Fibroblast of mammary gland (primary cell): Measurements from ENCODE around the gene TUBB.

Experiments
- DNase-seq: peaks from one replicate; pipeline ENCODE4 v3.0.0-alpha.2; 2010; ENCODE audit warnings: low read depth
- H3K4me3 ChIP-seq: 2 replicates; pipeline ENCODE4 v1.5.1; 2011; ENCODE audit warnings: low read depth, mild to moderate bottlenecking, low read length, moderate library complexity; ENCODE audit not compliant: control insufficient read depth
- CTCF ChIP-seq: conservative IDR thresholded peaks from 2 replicates; pipeline ENCODE4 v1.5.1; 2011; ENCODE audit warnings: low read depth, low read length, inconsistent platforms; ENCODE audit not compliant: control insufficient read depth, insufficient read depth

The TUBB gene

DNA sequence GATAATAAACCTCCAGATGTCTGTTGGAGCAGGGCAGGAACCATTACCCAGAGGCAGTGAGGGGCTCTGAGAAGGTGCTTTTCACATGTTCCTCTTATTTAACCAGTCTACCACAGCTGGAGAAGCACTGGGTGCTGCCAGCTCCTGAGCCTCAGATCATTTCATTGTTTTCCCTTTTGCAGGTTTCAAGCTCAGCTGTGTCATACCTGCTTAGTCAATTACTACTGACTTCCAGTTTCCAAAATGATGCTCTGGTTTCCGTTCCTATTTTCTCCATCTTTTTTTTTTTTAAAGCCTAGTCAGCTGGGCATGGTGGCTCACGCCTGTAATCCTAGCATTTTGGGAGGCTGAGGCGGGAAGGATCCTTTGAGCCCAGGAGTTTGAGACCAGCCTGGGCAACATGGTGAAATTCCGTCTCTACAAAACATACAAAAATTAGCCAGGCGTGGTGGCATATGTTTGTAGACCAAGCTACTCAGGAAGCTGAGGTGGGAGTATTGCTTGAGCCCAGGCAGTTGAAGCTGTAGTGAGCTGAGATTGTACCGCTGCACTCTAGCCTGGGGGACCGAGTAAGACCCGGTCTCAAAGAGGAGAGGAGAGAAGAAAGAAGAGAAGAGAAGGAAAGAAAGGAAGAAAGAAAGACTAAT is 15.6 kb downstream of the TUBB start:
- no peak overlapping the region for H3K4me3 ChIP-seq
- TF ChIP-seq CTCF: no peak
- no peak for DNase-seq

GRCh38 chr6:30738532-30738931 is 18.4 kb downstream of the TUBB start:
- TF ChIP-seq CTCF: no peak
- no peak overlapping the region for H3K4me3 ChIP-seq
- DNase-seq: no peak

GRCh38 chr6:30740540-30740870 is 20.4 kb downstream of the TUBB start:
- H3K4me3 ChIP-seq: no peak overlapping the region
- TF ChIP-seq CTCF: no peak
- DNase-seq: no peak

GRCh38 chr6:30741063-30741779 is 21.1 kb downstream of the TUBB start:
- no peak for TF ChIP-seq CTCF
- H3K4me3 ChIP-seq: peak overlapping the region; percentile 94
- no peak for DNase-seq

DNA sequence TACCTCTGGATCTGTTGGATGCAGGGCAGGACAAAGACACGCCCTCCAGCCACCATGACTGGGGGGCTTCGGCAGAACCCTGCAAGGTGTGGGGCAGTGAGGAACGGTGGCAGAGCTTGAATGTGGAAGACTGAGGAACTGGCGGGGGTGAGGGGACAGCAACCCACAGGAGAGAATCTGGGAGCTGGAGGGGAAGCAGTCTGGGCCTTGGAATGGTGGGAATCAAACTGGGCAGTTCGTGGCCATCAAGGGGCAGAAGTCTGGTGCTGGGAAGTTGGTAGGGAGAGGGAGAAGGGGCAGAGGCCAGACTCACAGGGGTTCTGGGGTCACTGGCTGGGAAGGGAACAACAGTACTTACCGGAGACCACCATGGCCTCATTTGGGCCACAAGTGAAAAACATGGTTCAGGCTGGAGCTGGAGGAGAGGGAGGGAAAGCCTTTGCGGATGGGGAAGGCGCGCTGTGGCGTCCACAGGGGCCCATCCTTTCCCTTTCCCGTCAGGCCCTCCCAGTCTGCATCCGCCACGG is 21.7 kb downstream of the TUBB start:
- peak overlapping the region; percentile 94 for H3K4me3 ChIP-seq
- no peak for TF ChIP-seq CTCF
- no peak for DNase-seq

GRCh38 chr6:30742316-30743098 is 22.4 kb downstream of the TUBB start, which contains the start of gene FLOT1:
Gene FLOT1 (minus strand): TSS chr6:30742687. CDS start chr6:30742189, 498 bp downstream.
- TF ChIP-seq CTCF: no peak
- peak; percentile 94 for DNase-seq
- peak within 1 kb of the TSS; percentile 94 for H3K4me3 ChIP-seq
